ENCODE results near the gene PAQR6.

- no peak for TF ChIP-seq EZH2 (IDR thresholded peaks at IDR 0.05; ENCODE audit: low read length, unreplicated experiment)
- no peak for TF ChIP-seq CTCF (conservative IDR thresholded peaks at IDR 0.05; ENCODE audit: low read depth, low read length)
- no peak for TF ChIP-seq EZH2phosphoT487 (IDR thresholded peaks at IDR 0.05; ENCODE audit: borderline replicate concordance, low read length)
Measured at GRCh38 chr1:156289857-156290256, 42.0 kb upstream of the PAQR6 start.

All from PC-3 (cell line).